Gastroesophageal sphincter (tissue), 3 donors: ENCODE measurements around the gene ZNF543.

Experiments used
- POLR2A ChIP-seq, 2 donors: fragments of 450-650 bp; IDR thresholded peaks; one replicate each; pipeline ENCODE4 v1.6.1; 2017; ENCODE audit warnings: antibody characterized with exemption in 2 of 2, mild to moderate bottlenecking in 2 of 2, moderate library complexity in 1 of 2
- POLR2AphosphoS5 ChIP-seq: sonication (generic); formaldehyde crosslinking; IDR thresholded peaks from one replicate; pipeline ENCODE4 v1.6.1; 2017; ENCODE audit warnings: antibody characterized with exemption
- TF ChIP-seq, protein P1 (sequence below), 4 experiments: fragments of 200-600 bp in 2 of 4; fragments of 450-650 bp in 2 of 4; sonication (generic) in 1 of 4; IDR thresholded peaks; one replicate each; pipeline ENCODE4 v1.5.1; 2017 to 2019; ENCODE audit warnings: antibody characterized with exemption in 4 of 4, mild to moderate bottlenecking in 2 of 4, moderate library complexity in 2 of 4

DNA sequence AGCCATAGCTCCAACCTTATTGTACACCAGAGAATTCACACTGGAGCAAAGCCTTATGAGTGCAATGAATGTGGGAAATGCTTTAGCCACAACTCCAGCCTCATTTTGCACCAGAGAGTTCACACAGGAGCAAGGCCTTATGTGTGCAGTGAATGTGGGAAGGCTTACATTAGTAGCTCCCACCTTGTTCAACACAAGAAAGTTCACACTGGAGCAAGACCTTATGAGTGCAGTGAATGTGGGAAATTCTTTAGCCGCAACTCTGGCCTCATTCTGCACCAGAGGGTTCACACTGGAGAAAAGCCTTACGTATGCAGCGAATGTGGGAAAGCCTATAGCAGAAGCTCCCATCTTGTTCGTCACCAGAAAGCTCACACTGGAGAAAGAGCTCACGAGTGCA, 37.1 kb downstream of the ZNF543 start:
- TF ChIP-seq POLR2A (IDR thresholded peaks at IDR 0.05): no peak
- TF ChIP-seq, protein P1, sequence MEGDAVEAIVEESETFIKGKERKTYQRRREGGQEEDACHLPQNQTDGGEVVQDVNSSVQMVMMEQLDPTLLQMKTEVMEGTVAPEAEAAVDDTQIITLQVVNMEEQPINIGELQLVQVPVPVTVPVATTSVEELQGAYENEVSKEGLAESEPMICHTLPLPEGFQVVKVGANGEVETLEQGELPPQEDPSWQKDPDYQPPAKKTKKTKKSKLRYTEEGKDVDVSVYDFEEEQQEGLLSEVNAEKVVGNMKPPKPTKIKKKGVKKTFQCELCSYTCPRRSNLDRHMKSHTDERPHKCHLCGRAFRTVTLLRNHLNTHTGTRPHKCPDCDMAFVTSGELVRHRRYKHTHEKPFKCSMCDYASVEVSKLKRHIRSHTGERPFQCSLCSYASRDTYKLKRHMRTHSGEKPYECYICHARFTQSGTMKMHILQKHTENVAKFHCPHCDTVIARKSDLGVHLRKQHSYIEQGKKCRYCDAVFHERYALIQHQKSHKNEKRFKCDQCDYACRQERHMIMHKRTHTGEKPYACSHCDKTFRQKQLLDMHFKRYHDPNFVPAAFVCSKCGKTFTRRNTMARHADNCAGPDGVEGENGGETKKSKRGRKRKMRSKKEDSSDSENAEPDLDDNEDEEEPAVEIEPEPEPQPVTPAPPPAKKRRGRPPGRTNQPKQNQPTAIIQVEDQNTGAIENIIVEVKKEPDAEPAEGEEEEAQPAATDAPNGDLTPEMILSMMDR (IDR thresholded peaks at IDR 0.05): no peak
- no peak for TF ChIP-seq POLR2AphosphoS5
